ENCODE measurements around the gene GAMT.

- TF ChIP-seq POLR2A (IDR thresholded peaks at IDR 0.05) (no peak), EP300 (IDR thresholded peaks at IDR 0.05) (no peak), POLR2AphosphoS5 (IDR thresholded peaks at IDR 0.05) (no peak)
- TF ChIP-seq, protein P1, sequence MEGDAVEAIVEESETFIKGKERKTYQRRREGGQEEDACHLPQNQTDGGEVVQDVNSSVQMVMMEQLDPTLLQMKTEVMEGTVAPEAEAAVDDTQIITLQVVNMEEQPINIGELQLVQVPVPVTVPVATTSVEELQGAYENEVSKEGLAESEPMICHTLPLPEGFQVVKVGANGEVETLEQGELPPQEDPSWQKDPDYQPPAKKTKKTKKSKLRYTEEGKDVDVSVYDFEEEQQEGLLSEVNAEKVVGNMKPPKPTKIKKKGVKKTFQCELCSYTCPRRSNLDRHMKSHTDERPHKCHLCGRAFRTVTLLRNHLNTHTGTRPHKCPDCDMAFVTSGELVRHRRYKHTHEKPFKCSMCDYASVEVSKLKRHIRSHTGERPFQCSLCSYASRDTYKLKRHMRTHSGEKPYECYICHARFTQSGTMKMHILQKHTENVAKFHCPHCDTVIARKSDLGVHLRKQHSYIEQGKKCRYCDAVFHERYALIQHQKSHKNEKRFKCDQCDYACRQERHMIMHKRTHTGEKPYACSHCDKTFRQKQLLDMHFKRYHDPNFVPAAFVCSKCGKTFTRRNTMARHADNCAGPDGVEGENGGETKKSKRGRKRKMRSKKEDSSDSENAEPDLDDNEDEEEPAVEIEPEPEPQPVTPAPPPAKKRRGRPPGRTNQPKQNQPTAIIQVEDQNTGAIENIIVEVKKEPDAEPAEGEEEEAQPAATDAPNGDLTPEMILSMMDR (IDR thresholded peaks at IDR 0.05) = no peak
Measured at GRCh38 chr19:1431759-1432506, 30.6 kb upstream of the GAMT start.
